ENCODE measurements around the gene SNAPIN.
"Not testable (repeated sequence)": the region's sequence is repeated elsewhere in the genome, so short reads cannot be mapped to it uniquely, and the experiment has no call there.

SNAPIN gene

GRCh38 chr1:153670257-153670858, 11.9 kb downstream of the SNAPIN start:
- no peak for DNase-seq (ENCODE audit: low read depth)
- H3K4me3 ChIP-seq (ENCODE audit: low read length) = peak overlapping the region; percentile 89
- TF ChIP-seq CTCF (conservative IDR thresholded peaks at IDR 0.05; ENCODE audit: low read length) = no peak

GRCh38 chr1:153670859-153671627, 12.5 kb downstream of the SNAPIN start, which contains the start of gene ILF2:
Gene ILF2 (minus strand): TSS chr1:153670993. CDS start chr1:153670922, 71 bp downstream.
- peak within 1 kb of the TSS; percentile 89 for H3K4me3 ChIP-seq (ENCODE audit: low read length)
- peak; percentile 37 for TF ChIP-seq CTCF (conservative IDR thresholded peaks at IDR 0.05; ENCODE audit: low read length)
- DNase-seq (ENCODE audit: low read depth) = peak; percentile 100

- peak overlapping the region; percentile 56 for H3K4me3 ChIP-seq (ENCODE audit: low read length)
- DNase-seq (ENCODE audit: low read depth) = not testable (repeated sequence)
These were observed 13.3 kb downstream of the SNAPIN start for GRCh38 chr1:153671628-153672353.

GRCh38 chr1:153673511-153673910, 15.0 kb downstream of the SNAPIN start:
- no peak for DNase-seq (ENCODE audit: low read depth)
- no peak for TF ChIP-seq CTCF (conservative IDR thresholded peaks at IDR 0.05; ENCODE audit: low read length)
- no peak overlapping the region for H3K4me3 ChIP-seq (ENCODE audit: low read length)

- peak; percentile 37 for DNase-seq (ENCODE audit: low read depth)
- peak; percentile 96 for TF ChIP-seq CTCF (conservative IDR thresholded peaks at IDR 0.05; ENCODE audit: low read length)
- peak overlapping the region; percentile 35 for H3K4me3 ChIP-seq (ENCODE audit: low read length)
These were observed 19.4 kb downstream of the SNAPIN start for GRCh38 chr1:153677718-153678518.

- DNase-seq (ENCODE audit: low read depth) = peak; percentile 27
- TF ChIP-seq CTCF (conservative IDR thresholded peaks at IDR 0.05; ENCODE audit: low read length) = no peak; the same call in 1 of the 2 replicates
- peak within 1 kb of the TSS; percentile 35 for H3K4me3 ChIP-seq (ENCODE audit: low read length)
These were observed 20.2 kb downstream of the SNAPIN start, which contains the start of gene NPR1 for GRCh38 chr1:153678519-153679336. Gene NPR1 (plus strand): TSS chr1:153678688. CDS start chr1:153679109, 421 bp downstream.
